Endodermal cell (in vitro differentiated cells): ENCODE results near the gene APOL4. TPM values are rescaled to one million over a fixed set of nuclear protein-coding genes. Genes with fewer than 3 reads are reported as not detected.
"Not testable (repeated sequence)": the region's sequence is repeated elsewhere in the genome, so short reads cannot be mapped to it uniquely, and the experiment has no call there.

ENCODE experiments used
- DNase-seq: peaks from one replicate; pipeline ENCODE4 v3.0.0-alpha.2; 2017
- H3K27ac ChIP-seq: 2 replicates; pipeline ENCODE4 v1.5.1; 2013; ENCODE audit warnings: mild to moderate bottlenecking, low read depth, low read length, moderate library complexity
- H3K27me3 ChIP-seq: 2 replicates; pipeline ENCODE4 v1.6.1; 2013; ENCODE audit warnings: mild to moderate bottlenecking, low read length, moderate library complexity; ENCODE audit not compliant: insufficient read depth, control insufficient read depth, poor library complexity, severe bottlenecking
- H3K36me3 ChIP-seq: 2 replicates; pipeline ENCODE4 v1.7.0; 2013; ENCODE audit warnings: mild to moderate bottlenecking, low read length, moderate library complexity; ENCODE audit not compliant: control insufficient read depth, insufficient read depth
- H3K4me1 ChIP-seq: one replicate; pipeline ENCODE4 v1.7.0; 2013; ENCODE audit warnings: low read length; ENCODE audit not compliant: control insufficient read depth, insufficient read depth
- H3K4me3 ChIP-seq: 2 replicates; pipeline ENCODE4 v1.5.1; 2013; ENCODE audit warnings: mild to moderate bottlenecking, low read length, moderate library complexity
- H3K9ac ChIP-seq: 2 replicates; pipeline ENCODE4 v1.6.1; 2013; ENCODE audit warnings: mild to moderate bottlenecking, low read length, moderate library complexity; ENCODE audit not compliant: poor library complexity, severe bottlenecking; ENCODE audit errors: extremely low read depth
- H3K9me3 ChIP-seq: 2 replicates; pipeline ENCODE4 v1.6.1; 2013; ENCODE audit warnings: mild to moderate bottlenecking, low read length, moderate library complexity; ENCODE audit not compliant: control insufficient read depth
- H3K27ac Mint-ChIP-seq: 2 replicates; pipeline ENCODE4 v1.8.0; 2020; ENCODE audit warnings: mixed read lengths
- H3K27me3 Mint-ChIP-seq: 2 replicates; pipeline ENCODE4 v1.8.0; 2021; ENCODE audit warnings: mild to moderate bottlenecking, mixed read lengths; ENCODE audit not compliant: insufficient read depth
- H3K36me3 Mint-ChIP-seq: 2 replicates; pipeline ENCODE4 v1.8.0; 2020; ENCODE audit warnings: low read depth, mixed read lengths
- H3K4me1 Mint-ChIP-seq: 2 replicates; pipeline ENCODE4 v1.8.0; 2020; ENCODE audit warnings: mixed read lengths
- H3K4me3 Mint-ChIP-seq: 2 replicates; pipeline ENCODE4 v1.8.0; 2020; ENCODE audit warnings: mild to moderate bottlenecking, moderate library complexity, mixed read lengths
- H3K9me3 Mint-ChIP-seq: 2 replicates; pipeline ENCODE4 v1.8.0; 2020; ENCODE audit warnings: mild to moderate bottlenecking, mixed read lengths
- CTCF ChIP-seq: fragments of 200-600 bp; sonication (generic); conservative IDR thresholded peaks from 2 replicates; pipeline ENCODE4 v1.5.0; 2021; ENCODE audit warnings: antibody characterized with exemption, mild to moderate bottlenecking
- WGBS, 2 experiments: methylation state at CpG; one replicate each; pipeline versions ENCODE4 v1.1.5 to v1.1.7; 2013; ENCODE audit warnings: missing lambda C conversion rate in 2 of 2, mixed read lengths in 1 of 2; ENCODE audit not compliant: insufficient coverage in 1 of 2, insufficient read length in 1 of 2; 5-methylcytosine and 5-hydroxymethylcytosine counted together
- total RNA-seq, 2 donors: library from RNA; stranded (reverse); fragmentation: NEBNext Ultra II Directional in 1 of 2; extraction: Animal tissue kit (Norgen Biotek cat#: 25700) in 1 of 2; gene quantifications; 2 replicates in 1 of 2; 3 replicates in 1 of 2; pipeline ENCODE4 v1.2.1, GENCODE V29; 2021

The APOL4 gene
- total RNA-seq, 2 donors from 2014 or later, result not detected

GRCh38 chr22:36192542-36192941, 9.1 kb downstream of the APOL4 start:
- no peak for TF ChIP-seq CTCF
- Histone ChIP-seq H3K27ac (no peak overlapping the region), H3K27me3 (no peaks in the 10 kb centered on the region), H3K36me3 (no peaks in the 10 kb centered on the region), H3K4me1 (peaks cover 6% of the 10 kb centered on the region), H3K4me3 (no peak overlapping the region), H3K9ac (no peak overlapping the region), H3K9me3 (peaks cover 7% of the 10 kb centered on the region)
- WGBS, 2 experiments, result 90 to 91% methylated on average over 3 to 4 of the region's 4 CpGs
- DNase-seq, result no peak
- Mint-ChIP-seq H3K27ac (no peak overlapping the region), H3K4me3 (no peak overlapping the region), H3K36me3 (peaks cover 4% of the 10 kb centered on the region), H3K4me1 (peaks cover 17% of the 10 kb centered on the region), H3K27me3 (peaks cover 3% of the 10 kb centered on the region), H3K9me3 (peaks cover 21% of the 10 kb centered on the region)

GRCh38 chr22:36191106-36191836, 10.3 kb downstream of the APOL4 start:
- H3K4me1 Mint-ChIP-seq, result peaks cover 5% of the 10 kb centered on the region
- Histone ChIP-seq H3K27ac (no peak overlapping the region), H3K4me3 (no peak overlapping the region), H3K36me3 (no peaks in the 10 kb centered on the region), H3K27me3 (no peaks in the 10 kb centered on the region), H3K4me1 (no peaks in the 10 kb centered on the region), H3K9me3 (peaks cover 7% of the 10 kb centered on the region), H3K9ac (no peak overlapping the region)
- TF ChIP-seq CTCF, result no peak
- no peak overlapping the region for H3K27ac Mint-ChIP-seq
- H3K36me3 Mint-ChIP-seq, result peaks cover 4% of the 10 kb centered on the region
- no peak overlapping the region for H3K4me3 Mint-ChIP-seq
- DNase-seq, result peak; percentile 13
- peaks cover 21% of the 10 kb centered on the region for H3K9me3 Mint-ChIP-seq
- H3K27me3 Mint-ChIP-seq, result peaks cover 3% of the 10 kb centered on the region
- WGBS, 2 experiments, result 82 to 83% methylated on average over 17 of the region's 17 CpGs

DNA sequence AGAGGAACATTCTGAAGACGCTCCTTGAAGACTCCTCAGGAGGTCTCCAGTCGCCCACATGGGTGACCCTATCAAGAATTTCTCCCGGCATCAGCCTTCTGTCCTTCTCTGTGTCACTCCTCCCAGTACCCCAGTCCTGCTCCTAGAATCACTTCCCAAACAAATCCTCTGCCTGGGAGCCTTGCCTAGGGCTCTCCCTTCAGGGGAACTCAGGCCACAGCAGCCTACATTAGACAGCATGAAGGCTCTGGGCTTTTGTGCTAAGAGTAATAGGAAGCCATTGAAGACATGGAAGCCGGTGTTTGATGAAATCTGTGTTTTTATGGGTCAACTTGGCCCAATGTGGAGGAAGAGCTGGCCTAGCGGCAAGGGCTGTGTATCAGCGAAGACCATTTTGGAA, 13.7 kb downstream of the APOL4 start:
- not testable (repeated sequence) for H3K4me1 ChIP-seq, H3K36me3 Mint-ChIP-seq, H3K27ac ChIP-seq, H3K4me3 ChIP-seq, H3K27me3 Mint-ChIP-seq, H3K4me3 Mint-ChIP-seq, H3K36me3 ChIP-seq, H3K27ac Mint-ChIP-seq, H3K9ac ChIP-seq, H3K9me3 ChIP-seq, DNase-seq, H3K27me3 ChIP-seq
- peaks cover 22% of the 10 kb centered on the region for H3K4me1 Mint-ChIP-seq
- H3K9me3 Mint-ChIP-seq, result peaks cover 21% of the 10 kb centered on the region
- 94 to 95% methylated on average over 2 to 3 of the region's 6 CpGs for WGBS, 2 experiments
